Measurements from ENCODE around the gene PNPLA2. TPM values are rescaled to one million over a fixed set of nuclear protein-coding genes. Genes with fewer than 3 reads are reported as not detected.
A peak's percentile ranks its signal among the peaks of the same experiment; 100 is the strongest.

PNPLA2 gene
- total RNA-seq, 1 donor from 2014 or later, result 9.0 TPM

DNA sequence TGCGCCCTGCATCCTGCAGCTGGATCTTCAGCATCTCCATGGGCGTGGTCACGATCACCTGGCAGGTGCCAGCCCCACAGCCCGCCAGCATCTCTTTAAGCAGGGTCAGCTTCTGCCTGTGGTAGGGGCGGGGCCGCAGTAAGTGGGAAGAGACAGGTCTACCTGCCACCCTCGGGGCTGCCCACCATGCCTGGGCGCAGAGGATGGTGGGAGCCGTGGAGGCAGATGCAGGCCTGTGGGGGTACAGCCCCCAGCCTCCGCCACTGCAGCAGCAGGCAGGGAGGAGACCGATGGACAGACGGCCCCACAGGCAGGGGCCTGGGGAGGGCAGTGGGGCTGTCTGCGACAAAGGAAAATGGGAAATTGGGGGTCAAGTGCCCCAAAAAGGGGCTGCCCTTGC is 25.8 kb upstream of the PNPLA2 start:
- H3K27me3 ChIP-seq (ENCODE audit: control insufficient read depth, insufficient read depth, low read length), result peaks cover 3% of the 10 kb centered on the region

GRCh38 chr11:793556-793955 is 25.2 kb upstream of the PNPLA2 start:
- no peak overlapping the region for H3K4me3 ChIP-seq (ENCODE audit: low read depth, low read length)
- FAIRE-seq, result no peak

More for the DNA sequence above, 25.8 kb upstream of the PNPLA2 start:
- Histone ChIP-seq H3K36me3 (ENCODE audit: control insufficient read depth, insufficient read depth, low read length) (peaks cover 10% of the 10 kb centered on the region), H3K4me3 (ENCODE audit: low read depth, low read length) (no peak overlapping the region)
- no peak for DNase-seq (ENCODE audit: low read depth)
- FAIRE-seq, result no peak
- TF ChIP-seq CTCF (IDR thresholded peaks at IDR 0.05; ENCODE audit: insufficient read depth, low read length, severe bottlenecking), result no peak

DNA sequence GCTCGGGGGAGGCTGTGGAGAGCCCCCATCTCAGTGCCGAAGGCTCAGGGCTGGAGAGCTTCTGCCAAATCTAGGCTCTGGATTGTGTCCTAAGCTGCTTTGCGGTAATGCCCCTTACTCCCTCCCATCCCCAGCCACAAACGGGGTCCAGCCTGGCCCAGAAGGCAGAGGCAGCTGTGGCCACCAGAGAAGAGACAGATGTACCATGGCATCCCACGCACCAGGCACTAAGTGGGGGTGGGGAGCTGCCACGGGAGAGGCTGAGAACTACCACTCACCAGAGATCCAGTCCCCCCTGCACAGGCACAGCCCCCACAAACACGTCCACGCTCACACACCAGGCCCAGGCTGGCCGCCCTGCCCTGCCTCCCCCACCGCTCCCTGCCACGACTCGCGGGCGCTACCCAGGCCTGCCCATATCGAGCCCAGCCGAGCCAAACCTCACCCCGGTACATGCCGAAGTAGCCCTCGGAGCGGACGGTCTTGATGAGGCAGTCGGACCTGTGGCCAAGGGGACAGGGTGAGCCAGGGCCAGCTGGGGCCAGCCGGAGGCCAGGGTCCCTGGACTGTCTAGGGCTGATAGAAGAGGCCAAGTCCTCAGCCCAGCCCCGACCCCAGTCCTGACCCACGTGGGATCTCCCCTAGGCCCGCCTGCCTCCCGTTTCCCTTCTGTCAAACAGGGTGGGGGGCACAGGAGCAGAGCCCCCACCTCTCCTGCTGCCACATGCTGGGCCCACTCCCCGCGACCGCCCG is 24.5 kb upstream of the PNPLA2 start:
- H3K27me3 ChIP-seq (ENCODE audit: control insufficient read depth, insufficient read depth, low read length), result peaks cover 1% of the 10 kb centered on the region
- H3K4me3 ChIP-seq (ENCODE audit: low read depth, low read length), result no peak overlapping the region
- DNase-seq (ENCODE audit: low read depth), result no peak
- H3K36me3 ChIP-seq (ENCODE audit: control insufficient read depth, insufficient read depth, low read length), result peaks cover 10% of the 10 kb centered on the region
- FAIRE-seq, result no peak
- TF ChIP-seq CTCF (IDR thresholded peaks at IDR 0.05; ENCODE audit: insufficient read depth, low read length, severe bottlenecking), result no peak

More at GRCh38 chr11:793556-793955, 25.2 kb upstream of the PNPLA2 start:
- DNase-seq (ENCODE audit: low read depth), result no peak
- Histone ChIP-seq H3K27me3 (ENCODE audit: control insufficient read depth, insufficient read depth, low read length) (peaks cover 3% of the 10 kb centered on the region), H3K36me3 (ENCODE audit: control insufficient read depth, insufficient read depth, low read length) (peaks cover 10% of the 10 kb centered on the region)
- no peak for TF ChIP-seq CTCF (IDR thresholded peaks at IDR 0.05; ENCODE audit: insufficient read depth, low read length, severe bottlenecking)

DNA sequence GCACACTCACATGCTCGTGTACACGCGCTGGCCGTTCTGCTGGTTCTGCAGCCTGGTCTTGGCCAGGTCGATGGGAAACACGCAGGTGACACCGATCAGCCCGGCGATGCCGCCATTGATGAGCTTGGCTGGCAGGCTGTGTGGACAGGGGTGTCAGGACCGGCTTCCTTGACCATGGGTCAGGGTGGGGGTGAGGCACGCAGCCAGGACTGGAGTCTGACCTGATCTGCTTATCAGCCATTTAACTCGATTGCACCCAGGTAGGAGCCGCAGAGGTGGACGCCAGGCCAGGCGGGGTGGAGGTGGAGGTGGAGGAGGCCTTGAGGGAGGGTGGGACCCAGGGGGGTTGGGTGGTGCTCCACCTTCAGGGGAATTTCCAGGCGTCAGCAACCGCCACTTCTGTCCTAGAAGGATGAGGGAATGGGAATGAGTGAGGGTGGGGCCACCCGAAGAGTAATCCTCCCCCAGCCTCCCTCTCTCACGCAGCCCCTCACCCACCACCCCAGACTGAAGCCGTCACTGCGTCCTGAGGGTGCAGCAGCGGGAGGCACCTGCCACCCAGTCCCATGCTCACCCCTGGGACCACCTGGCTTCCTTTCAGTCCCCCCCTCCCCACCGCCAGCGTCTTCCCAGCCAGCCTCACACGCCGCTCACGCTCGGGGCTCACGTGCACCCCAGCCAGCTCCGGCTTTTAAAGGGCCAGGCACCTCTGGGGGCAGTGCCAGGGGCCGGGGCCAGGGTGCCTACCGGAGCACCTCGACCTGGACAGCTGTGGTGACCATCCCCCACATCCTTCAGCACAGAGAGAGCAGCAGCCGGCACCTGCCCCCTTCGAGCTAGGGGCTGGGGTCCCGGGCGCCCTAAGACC is 23.7 kb upstream of the PNPLA2 start:
- TF ChIP-seq CTCF (IDR thresholded peaks at IDR 0.05; ENCODE audit: insufficient read depth, low read length, severe bottlenecking), result no peak

DNA sequence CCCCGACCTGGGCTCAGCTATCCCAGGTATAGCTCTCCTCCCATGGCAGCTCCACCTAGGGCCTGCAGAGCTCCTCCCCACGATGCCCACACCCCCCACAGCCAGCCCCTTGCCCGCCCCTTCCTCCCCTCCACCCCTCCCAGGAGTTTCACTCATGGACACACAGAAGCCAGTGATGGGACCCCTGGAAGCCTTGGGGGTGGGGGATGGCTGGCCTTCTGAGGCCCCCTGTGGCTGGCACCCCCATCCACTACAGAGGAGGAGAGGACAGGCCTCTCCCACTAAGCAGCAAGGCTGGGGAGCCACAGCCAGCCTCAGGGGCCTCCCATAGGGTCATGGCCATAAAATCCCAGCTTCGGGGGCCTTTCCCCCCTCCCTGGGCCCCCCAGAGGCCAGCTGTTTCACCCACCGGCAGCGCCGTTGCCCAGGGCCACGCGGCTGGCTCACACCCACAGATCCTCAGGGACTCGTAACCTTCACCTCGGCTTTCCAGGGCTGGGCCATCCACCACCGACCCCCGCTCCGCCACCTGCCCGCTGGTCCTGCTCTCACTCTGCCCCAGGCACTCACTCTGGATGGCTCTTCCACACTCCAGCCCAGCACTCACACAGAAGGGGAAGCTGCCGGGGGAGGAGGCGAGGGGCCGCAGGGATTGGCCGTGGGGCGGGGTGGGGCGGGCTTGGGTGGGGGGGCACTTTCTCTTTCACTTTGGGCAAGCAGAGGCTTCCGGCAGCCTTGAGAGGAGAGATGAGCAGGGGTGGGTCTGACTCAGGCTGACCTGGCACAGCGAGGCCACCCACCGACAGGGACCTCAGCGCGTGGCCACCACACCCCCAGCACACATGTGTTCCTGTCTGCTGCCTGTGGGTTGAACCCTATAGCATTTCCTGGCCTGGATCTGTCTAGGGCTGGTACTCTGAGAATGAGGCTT is 22.8 kb upstream of the PNPLA2 start:
- no peak for TF ChIP-seq CTCF (IDR thresholded peaks at IDR 0.05; ENCODE audit: insufficient read depth, low read length, severe bottlenecking)
- peaks cover 13% of the 10 kb centered on the region for H3K36me3 ChIP-seq (ENCODE audit: control insufficient read depth, insufficient read depth, low read length)
- DNase-seq (ENCODE audit: low read depth), result peak; percentile 68
- H3K4me3 ChIP-seq (ENCODE audit: low read depth, low read length), result peak overlapping the region; percentile 97
- H3K27me3 ChIP-seq (ENCODE audit: control insufficient read depth, insufficient read depth, low read length), result no peaks in the 10 kb centered on the region
- FAIRE-seq, result no peak

More for the DNA sequence above, 23.7 kb upstream of the PNPLA2 start:
- H3K4me3 ChIP-seq (ENCODE audit: low read depth, low read length), result peak overlapping the region; percentile 97
- DNase-seq (ENCODE audit: low read depth), result no peak
- H3K36me3 ChIP-seq (ENCODE audit: control insufficient read depth, insufficient read depth, low read length), result peaks cover 11% of the 10 kb centered on the region
- no peak for FAIRE-seq
- H3K27me3 ChIP-seq (ENCODE audit: control insufficient read depth, insufficient read depth, low read length), result no peaks in the 10 kb centered on the region
